A673 (cell line): ENCODE measurements around the gene PXDN. TPM values are rescaled to one million over a fixed set of nuclear protein-coding genes. Genes with fewer than 3 reads are reported as not detected.
"Not testable (repeated sequence)": the region's sequence is repeated elsewhere in the genome, so short reads cannot be mapped to it uniquely, and the experiment has no call there.

ENCODE experiments used
- BruUV-seq: library from RNA; stranded (reverse); fragments of 400-500 nt; replicated peaks from 2 replicates; lab custom pipeline; 2021; lab: Mats Ljungman, UMichigan
- CTCF ChIA-PET: fragments of 300-600 bp; sonication (Branson Sonifier 250); formaldehyde crosslinking; loops from one replicate; lab custom pipeline; 2022; ENCODE audit warnings: antibody characterized with exemption; lab: Charles Lee
- POLR2A ChIA-PET: fragments of 300-600 bp; sonication (Branson Sonifier 250); formaldehyde crosslinking; loops from one replicate; lab custom pipeline; 2022; ENCODE audit warnings: antibody characterized with exemption; ENCODE audit not compliant: low non-redundant PET; lab: Charles Lee
- DNase-seq: peaks from one replicate; pipeline ENCODE4 v3.0.0-alpha.2; 2015; ENCODE audit warnings: low spot score
- H3K27ac ChIP-seq: fragments of 200-600 bp; sonication (generic); 2 replicates; pipeline ENCODE4 v1.5.1; 2016; ENCODE audit warnings: mixed run types, low read depth, mild to moderate bottlenecking, mixed read lengths, antibody characterized with exemption, low read length; ENCODE audit not compliant: poor library complexity, severe bottlenecking
- H3K27me3 ChIP-seq: fragments of 200-600 bp; sonication (generic); replicated peaks from 2 replicates; pipeline ENCODE4 v1.6.1; 2017; ENCODE audit warnings: mixed run types, low read depth, mild to moderate bottlenecking, mixed read lengths, antibody characterized with exemption, low read length; ENCODE audit not compliant: insufficient read depth, poor library complexity
- H3K36me3 ChIP-seq: fragments of 200-600 bp; sonication (generic); 2 replicates; pipeline ENCODE4 v1.6.1; 2016; ENCODE audit warnings: mixed run types, mild to moderate bottlenecking, mixed read lengths, antibody characterized with exemption, low read length; ENCODE audit not compliant: insufficient read depth, poor library complexity, severe bottlenecking
- H3K4me1 ChIP-seq: fragments of 200-600 bp; sonication (generic); 2 replicates; pipeline ENCODE4 v1.6.1; 2017; ENCODE audit warnings: mixed run types, mild to moderate bottlenecking, mixed read lengths, antibody characterized with exemption, low read length; ENCODE audit not compliant: insufficient read depth, poor library complexity, severe bottlenecking
- H3K4me3 ChIP-seq: fragments of 200-600 bp; sonication (generic); 2 replicates; pipeline ENCODE4 v1.5.1; 2016; ENCODE audit warnings: low read depth, mixed run types, mild to moderate bottlenecking, mixed read lengths, low read length; ENCODE audit not compliant: poor library complexity, severe bottlenecking
- H3K9me3 ChIP-seq: fragments of 200-600 bp; sonication (generic); 2 replicates; pipeline ENCODE4 v1.6.1; 2016; ENCODE audit warnings: mixed run types, low read depth, mild to moderate bottlenecking, mixed read lengths, antibody characterized with exemption, low read length; ENCODE audit not compliant: poor library complexity, severe bottlenecking
- CTCF ChIP-seq: fragments of 300-800, 200-600 bp; sonication (generic); conservative IDR thresholded peaks from 2 replicates; pipeline ENCODE4 v1.5.1; 2017; ENCODE audit warnings: low read depth, mild to moderate bottlenecking, antibody characterized with exemption, low read length, moderate library complexity, mixed read lengths
- EZH2 ChIP-seq: fragments of 200-600 bp; sonication (generic); IDR thresholded peaks from 2 replicates; pipeline ENCODE4 v1.6.1; 2017; ENCODE audit warnings: borderline replicate concordance, low read depth, mild to moderate bottlenecking, mixed read lengths, antibody characterized with exemption, low read length; ENCODE audit not compliant: poor library complexity, severe bottlenecking
- intact Hi-C: fragments of 100-400 bp; cut with micrococcal nuclease; formaldehyde crosslinking; loops from one replicate; pipeline ENCODE4 v1.10.0; 2022; ENCODE audit not compliant: unreplicated experiment
- total RNA-seq: library from RNA; stranded (reverse); gene quantifications from 2 replicates; pipeline ENCODE4 v1.2.3, GENCODE V29; 2021

PXDN gene
- total RNA-seq, 1 experiment from 2014 or later = 162 TPM

GRCh38 chr2:1680222-1681016, 63.9 kb downstream of the PXDN start:
- Histone ChIP-seq H3K36me3 (peaks cover 74% of the 10 kb centered on the region), H3K27ac (no peak overlapping the region), H3K4me1 (peaks cover 13% of the 10 kb centered on the region), H3K27me3 (no peaks in the 10 kb centered on the region), H3K4me3 (no peak overlapping the region), H3K9me3 (no peaks in the 10 kb centered on the region)
- ChIA-PET POLR2A (no interaction called here), CTCF (no interaction called here)
- no peak for TF ChIP-seq CTCF
- no peak for TF ChIP-seq EZH2
- DNase-seq = no peak
- BruUV-seq = no TSS peak
- intact Hi-C loops = no loop called here

- Histone ChIP-seq H3K4me1 (peaks cover 13% of the 10 kb centered on the region), H3K36me3 (peaks cover 78% of the 10 kb centered on the region)
- H3K27me3 ChIP-seq, intact Hi-C loops, H3K4me3 ChIP-seq, DNase-seq, H3K9me3 ChIP-seq, BruUV-seq, CTCF ChIA-PET, POLR2A ChIA-PET, H3K27ac ChIP-seq: not testable (repeated sequence)
These were observed 64.8 kb downstream of the PXDN start for GRCh38 chr2:1679488-1680039.

- H3K27ac ChIP-seq, CTCF ChIA-PET, H3K4me1 ChIP-seq, DNase-seq, intact Hi-C loops, H3K27me3 ChIP-seq, POLR2A ChIA-PET, H3K9me3 ChIP-seq, BruUV-seq, H3K4me3 ChIP-seq: not testable (repeated sequence)
- H3K36me3 ChIP-seq = peaks cover 78% of the 10 kb centered on the region
These were observed 65.2 kb downstream of the PXDN start for GRCh38 chr2:1679065-1679464.

- DNase-seq = no peak
- H3K4me3 ChIP-seq = no peak overlapping the region
- ChIA-PET CTCF (no interaction called here), POLR2A (no interaction called here)
- BruUV-seq = no TSS peak
- intact Hi-C loops = no loop called here
- TF ChIP-seq CTCF = no peak
- TF ChIP-seq EZH2 = no peak
- no peaks in the 10 kb centered on the region for H3K9me3 ChIP-seq
- no peaks in the 10 kb centered on the region for H3K27me3 ChIP-seq
- H3K27ac ChIP-seq = no peak overlapping the region
- H3K4me1 ChIP-seq = peaks cover 4% of the 10 kb centered on the region
- H3K36me3 ChIP-seq = peaks cover 77% of the 10 kb centered on the region
These were observed 65.7 kb downstream of the PXDN start for GRCh38 chr2:1678609-1679008.
